ENCODE data around the gene PPM1H.

The PPM1H gene

GRCh38 chr12:62689042-62689839 lies 245.7 kb downstream of the PPM1H start:
- H3K4me3 Mint-ChIP-seq: no peak overlapping the region
- no peaks in the 10 kb centered on the region for H3K9me3 Mint-ChIP-seq
- peaks cover 60% of the 10 kb centered on the region for H3K36me3 Mint-ChIP-seq (ENCODE audit: low read depth)
- H3K4me1 Mint-ChIP-seq: peaks cover 42% of the 10 kb centered on the region
- no peaks in the 10 kb centered on the region for H3K27me3 Mint-ChIP-seq (ENCODE audit: low read depth, poor library complexity)
- H3K27ac Mint-ChIP-seq: peak overlapping the region; percentile 76
- no peak for TF ChIP-seq CTCF (IDR thresholded peaks at IDR 0.05)
- DNase-seq: no peak

- no peak for DNase-seq
- H3K4me3 Mint-ChIP-seq: no peak overlapping the region
- no peak for TF ChIP-seq CTCF (IDR thresholded peaks at IDR 0.05)
- H3K9me3 Mint-ChIP-seq: no peaks in the 10 kb centered on the region
- H3K27ac Mint-ChIP-seq: peak overlapping the region; percentile 18
- peaks cover 34% of the 10 kb centered on the region for H3K4me1 Mint-ChIP-seq
- peaks cover 48% of the 10 kb centered on the region for H3K36me3 Mint-ChIP-seq (ENCODE audit: low read depth)
- no peaks in the 10 kb centered on the region for H3K27me3 Mint-ChIP-seq (ENCODE audit: low read depth, poor library complexity)
These were observed 248.0 kb downstream of the PPM1H start for GRCh38 chr12:62686938-62687337.

GRCh38 chr12:62684570-62685295 lies 250.2 kb downstream of the PPM1H start:
- H3K4me1 Mint-ChIP-seq: peaks cover 51% of the 10 kb centered on the region
- no peak overlapping the region for H3K4me3 Mint-ChIP-seq
- H3K36me3 Mint-ChIP-seq (ENCODE audit: low read depth): peaks cover 26% of the 10 kb centered on the region
- TF ChIP-seq CTCF (IDR thresholded peaks at IDR 0.05): no peak
- no peak for DNase-seq
- H3K27me3 Mint-ChIP-seq (ENCODE audit: low read depth, poor library complexity): no peaks in the 10 kb centered on the region
- H3K27ac Mint-ChIP-seq: peak overlapping the region; percentile 24
- H3K9me3 Mint-ChIP-seq: no peaks in the 10 kb centered on the region

- H3K27me3 Mint-ChIP-seq (ENCODE audit: low read depth, poor library complexity): no peaks in the 10 kb centered on the region
These were observed 251.0 kb downstream of the PPM1H start for GRCh38 chr12:62683776-62684569.

GRCh38 chr12:62681306-62681705 lies 253.6 kb downstream of the PPM1H start:
- H3K4me1 Mint-ChIP-seq: peaks cover 48% of the 10 kb centered on the region
- peaks cover 26% of the 10 kb centered on the region for H3K36me3 Mint-ChIP-seq (ENCODE audit: low read depth)
- no peaks in the 10 kb centered on the region for H3K27me3 Mint-ChIP-seq (ENCODE audit: low read depth, poor library complexity)
- no peak for TF ChIP-seq CTCF (IDR thresholded peaks at IDR 0.05)
- H3K4me3 Mint-ChIP-seq: no peak overlapping the region
- no peak for DNase-seq
- H3K9me3 Mint-ChIP-seq: peaks cover 6% of the 10 kb centered on the region
- H3K27ac Mint-ChIP-seq: no peak overlapping the region

More at GRCh38 chr12:62683776-62684569, 251.0 kb downstream of the PPM1H start:
- DNase-seq: no peak
- Mint-ChIP-seq H3K4me1 (peaks cover 53% of the 10 kb centered on the region), H3K9me3 (no peaks in the 10 kb centered on the region), H3K36me3 (ENCODE audit: low read depth) (peaks cover 20% of the 10 kb centered on the region), H3K27ac (peak overlapping the region; percentile 92), H3K4me3 (no peak overlapping the region)
- no peak for TF ChIP-seq CTCF (IDR thresholded peaks at IDR 0.05)
